Measurements from ENCODE around the gene MTCP1. TPM values are rescaled to one million over a fixed set of nuclear protein-coding genes. Genes with fewer than 3 reads are reported as not detected.

The MTCP1 gene
- total RNA-seq, 4 donors from 2014 or later, result 1.6 to 12.9 (median 7.1) TPM

DNA sequence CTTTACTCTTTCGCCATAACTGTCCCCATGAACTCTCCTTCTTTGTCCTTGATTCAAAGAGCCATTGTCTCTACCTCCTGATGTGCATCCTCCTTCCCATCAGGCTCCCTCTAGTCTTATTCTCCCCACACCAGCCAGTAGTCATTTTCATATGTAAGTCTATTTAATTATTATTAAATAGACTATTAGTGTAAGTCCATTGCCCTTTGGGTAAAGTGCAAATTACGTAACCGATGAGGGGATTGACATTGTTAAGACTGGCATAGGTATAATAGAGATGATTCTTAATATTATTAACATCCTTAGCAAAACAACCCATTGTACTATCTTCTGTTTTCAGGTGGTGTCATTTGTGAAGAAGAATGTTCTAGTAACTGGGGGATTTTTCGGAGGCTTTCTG lies 16.7 kb downstream of the MTCP1 start:
- DNase-seq, result no peak
- WGBS, 2 donors (ENCODE audit: low coverage in 1 of 2), result 89 to 100% methylated on average over 1 to 4 of the region's 4 CpGs
- H3K27me3 ChIP-seq, result no peaks in the 10 kb centered on the region
- in situ Hi-C loops (cut with MboI; ENCODE audit: low pct_ligation_motif_present in 1 of 4, low pct_unique_long_range_greater_than_20kb in 1 of 4, low sequenced_read_pairs in 3 of 4), result no loop called here
- H3K36me3 ChIP-seq, result no peaks in the 10 kb centered on the region
- TF ChIP-seq CTCF (IDR thresholded peaks at IDR 0.05) (no peak), POLR2AphosphoS5 (IDR thresholded peaks at IDR 0.05) (no peak), EP300 (IDR thresholded peaks at IDR 0.05; ENCODE audit: low read depth) (no peak), POLR2A (IDR thresholded peaks at IDR 0.05) (no peak)
- no peak overlapping the region for H3K4me3 ChIP-seq
- peaks cover 0 to 10% (median 3%) of the 10 kb centered on the region in 4 donors for H3K4me1 ChIP-seq
- intact Hi-C loops (cut with DNase I; ENCODE audit: low total_unique reads), result no loop called here
- H3K27ac ChIP-seq, result no peak overlapping the region
- no peaks in the 10 kb centered on the region for H3K9me3 ChIP-seq

- no peak for DNase-seq
- no peaks in the 10 kb centered on the region for H3K9me3 ChIP-seq
- no peak overlapping the region for H3K4me3 ChIP-seq
- H3K27ac ChIP-seq, result peak overlapping the region in 1 of 4 donors; percentile 35
- WGBS, 2 donors (ENCODE audit: low coverage in 1 of 2), result 56% methylated on average over 3 of the region's 3 CpGs; no CpG with 5 or more reads in 1 of the 2 donors
- no peaks in the 10 kb centered on the region for H3K36me3 ChIP-seq
- TF ChIP-seq POLR2A (IDR thresholded peaks at IDR 0.05) (no peak), EP300 (IDR thresholded peaks at IDR 0.05; ENCODE audit: low read depth) (no peak), POLR2AphosphoS5 (IDR thresholded peaks at IDR 0.05) (no peak), CTCF (IDR thresholded peaks at IDR 0.05) (no peak)
- H3K27me3 ChIP-seq, result no peaks in the 10 kb centered on the region
- intact Hi-C loops (cut with DNase I; ENCODE audit: low total_unique reads) (no loop called here), in situ Hi-C loops (cut with MboI; ENCODE audit: low pct_ligation_motif_present in 1 of 4, low pct_unique_long_range_greater_than_20kb in 1 of 4, low sequenced_read_pairs in 3 of 4) (no loop called here)
- H3K4me1 ChIP-seq, result peaks cover 0 to 13% (median 3%) of the 10 kb centered on the region in 4 donors
Measured at GRCh38 chrX:155053656-155054055, 17.3 kb downstream of the MTCP1 start.

DNA sequence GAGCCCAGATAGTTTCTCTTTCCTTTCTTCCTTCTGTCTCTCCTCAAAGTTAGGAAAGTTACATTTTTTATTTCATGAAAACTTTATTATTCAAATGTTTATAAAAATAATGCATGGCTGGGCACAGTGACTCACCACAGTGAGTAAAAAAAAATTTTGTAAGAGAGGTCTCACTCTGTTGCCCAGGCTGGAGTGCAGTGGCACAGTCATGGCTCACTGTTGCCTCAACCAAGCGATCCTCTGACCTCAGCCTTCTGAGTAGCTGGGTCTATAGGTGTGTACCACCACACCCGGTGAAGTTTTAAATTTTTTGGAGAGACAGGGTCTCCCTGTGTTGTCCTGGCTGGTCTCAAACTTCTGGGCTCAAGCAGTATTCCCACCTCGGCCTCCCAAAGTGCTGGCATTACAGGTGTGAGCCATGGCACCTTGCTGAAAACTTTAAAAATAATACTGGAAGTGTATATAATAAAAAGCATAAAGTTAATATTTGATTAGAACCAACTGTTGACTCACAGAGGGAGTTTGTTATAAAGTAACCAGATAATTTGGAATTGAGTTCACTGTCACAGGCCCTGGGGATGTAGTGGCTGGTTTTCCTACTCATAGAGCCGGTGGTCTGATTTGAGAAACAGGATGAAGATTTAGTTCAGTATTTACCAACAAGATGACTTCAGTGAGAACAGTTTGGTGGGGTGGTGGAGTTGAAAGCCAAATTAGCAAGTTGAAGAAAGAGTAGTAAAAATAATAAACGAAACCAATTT lies 18.0 kb downstream of the MTCP1 start:
- in situ Hi-C loops (cut with MboI; ENCODE audit: low pct_ligation_motif_present in 1 of 4, low pct_unique_long_range_greater_than_20kb in 1 of 4, low sequenced_read_pairs in 3 of 4) (no loop called here), intact Hi-C loops (cut with DNase I; ENCODE audit: low total_unique reads) (no loop called here)
- TF ChIP-seq EP300 (IDR thresholded peaks at IDR 0.05; ENCODE audit: low read depth) (no peak), POLR2AphosphoS5 (IDR thresholded peaks at IDR 0.05) (no peak), CTCF (IDR thresholded peaks at IDR 0.05) (no peak), POLR2A (IDR thresholded peaks at IDR 0.05) (no peak)
- H3K4me1 ChIP-seq, result peaks cover 0 to 13% (median 3%) of the 10 kb centered on the region in 4 donors
- H3K9me3 ChIP-seq, result no peaks in the 10 kb centered on the region
- no peak for DNase-seq
- H3K27me3 ChIP-seq, result no peaks in the 10 kb centered on the region
- no peaks in the 10 kb centered on the region for H3K36me3 ChIP-seq
- 53 to 66% methylated on average over 3 to 5 of the region's 5 CpGs for WGBS, 2 donors (ENCODE audit: low coverage in 1 of 2)
- H3K4me3 ChIP-seq, result no peak overlapping the region
- peak overlapping the region in 2 of 4 donors; percentile 2 to 35 for H3K27ac ChIP-seq

GRCh38 chrX:155048977-155049619 lies 21.8 kb downstream of the MTCP1 start:
- peaks cover 0 to 3% (median 0%) of the 10 kb centered on the region in 4 donors for H3K4me1 ChIP-seq
- in situ Hi-C loops (cut with MboI; ENCODE audit: low pct_ligation_motif_present in 1 of 4, low pct_unique_long_range_greater_than_20kb in 1 of 4, low sequenced_read_pairs in 3 of 4) (no loop called here), intact Hi-C loops (cut with DNase I; ENCODE audit: low total_unique reads) (no loop called here)
- H3K27me3 ChIP-seq, result no peaks in the 10 kb centered on the region
- TF ChIP-seq POLR2AphosphoS5 (IDR thresholded peaks at IDR 0.05), result no peak
- TF ChIP-seq EP300 (IDR thresholded peaks at IDR 0.05; ENCODE audit: low read depth), result no peak
- peak; percentile 42 to 49 (median 48) for TF ChIP-seq CTCF (IDR thresholded peaks at IDR 0.05)
- no peak for TF ChIP-seq POLR2A (IDR thresholded peaks at IDR 0.05)
- no peak overlapping the region for H3K27ac ChIP-seq
- no peak overlapping the region for H3K4me3 ChIP-seq
- DNase-seq, result peak; percentile 55
- no peaks in the 10 kb centered on the region for H3K36me3 ChIP-seq
- no peaks in the 10 kb centered on the region for H3K9me3 ChIP-seq
- WGBS, 2 donors (ENCODE audit: low coverage in 1 of 2), result 33 to 40% methylated on average over 7 to 9 of the region's 9 CpGs
